Adrenal gland (tissue), 5 donors: ENCODE measurements around the gene CSTA.

Source experiments
- CTCF ChIP-seq, 6 experiments: fragments of 450-650 bp in 4 of 6; fragments of 200-600 bp in 2 of 6; sonication (generic) in 1 of 6; IDR thresholded peaks; 1 replicate in 5 of 6; 2 replicates in 1 of 6; pipeline versions ENCODE4 v1.5.1 to v1.8.0; 2016 to 2021; ENCODE audit warnings: antibody characterized with exemption in 6 of 6, mild to moderate bottlenecking in 2 of 6, moderate library complexity in 1 of 6
- POLR2A ChIP-seq, 2 donors: fragments of 450-650 bp; IDR thresholded peaks; one replicate each; pipeline ENCODE4 v1.6.1; 2017; ENCODE audit warnings: antibody characterized with exemption in 2 of 2, mild to moderate bottlenecking in 2 of 2, moderate library complexity in 1 of 2
- donor health status: DM: no; HTN: no; CAD: no.

- TF ChIP-seq CTCF (IDR thresholded peaks at IDR 0.05) = peak in 4 of 6 experiments; percentile 32 to 39 (median 35)
- no peak for TF ChIP-seq POLR2A (IDR thresholded peaks at IDR 0.05)
Observed at GRCh38 chr3:122356402-122356801, 31.4 kb downstream of the CSTA start.
